Esophagus squamous epithelium (tissue), 5 donors: Measurements from ENCODE around the gene WNT7B. TPM values are rescaled to one million over a fixed set of nuclear protein-coding genes. Genes with fewer than 3 reads are reported as not detected.
A peak's percentile ranks its signal among the peaks of the same experiment; 100 is the strongest.

ENCODE experiments used
- DNase-seq: peaks from one replicate; lab custom pipeline; 2025; lab: John Stamatoyannopoulos, UW
- H3K27ac ChIP-seq, 4 donors: fragments of 200-600 bp; sonication (generic); one replicate each; pipeline ENCODE4 v1.5.1; 2016 to 2019; ENCODE audit warnings: mild to moderate bottlenecking in 1 of 4
- H3K27me3 ChIP-seq, 4 donors: fragments of 200-600 bp; sonication (generic); 1 replicate in 3 of 4; 2 replicates in 1 of 4; pipeline versions ENCODE4 v1.5.1 to v1.6.0; 2017 to 2021; ENCODE audit warnings: antibody characterized with exemption in 1 of 4
- H3K36me3 ChIP-seq, 3 donors: fragments of 200-600 bp; sonication (generic); one replicate each; pipeline ENCODE4 v1.5.1; 2016 to 2019
- H3K4me1 ChIP-seq, 3 donors: fragments of 200-600 bp; sonication (generic); one replicate each; pipeline ENCODE4 v1.5.1; 2017 to 2019
- H3K4me3 ChIP-seq, 4 donors: fragments of 200-600 bp; sonication (generic); 1 replicate in 3 of 4; 2 replicates in 1 of 4; pipeline ENCODE4 v1.5.1; 2016 to 2019; ENCODE audit warnings: mild to moderate bottlenecking in 2 of 4, moderate library complexity in 1 of 4
- H3K9me3 ChIP-seq, 3 donors: fragments of 200-600 bp; sonication (generic); one replicate each; pipeline ENCODE4 v1.5.1; 2016 to 2019
- POLR2A ChIP-seq, 4 donors: fragments of 450-650 bp; IDR thresholded peaks; one replicate each; pipeline ENCODE4 v1.6.1; 2017; ENCODE audit warnings: antibody characterized with exemption in 4 of 4, mild to moderate bottlenecking in 4 of 4, moderate library complexity in 3 of 4
- WGBS, 2 donors: methylation state at CpG; one replicate each; pipeline ENCODE4 v1.1.5; 2018; 5-methylcytosine and 5-hydroxymethylcytosine counted together
- intact Hi-C: fragments of 100-400 bp; cut with DNase I; formaldehyde crosslinking; loops from one replicate; pipeline ENCODE4 v1.15.0; 2022
- total RNA-seq, 4 donors: library from RNA; depleted of rRNA; stranded (reverse); fragments of >200 nt; gene quantifications; one replicate each; pipeline ENCODE4 v1.1.0, GENCODE V29; 2016
- TF ChIP-seq, protein P1 (sequence below), 6 experiments: fragments of 450-650 bp in 4 of 6; fragments of 200-600 bp in 2 of 6; sonication (generic) in 2 of 6; IDR thresholded peaks; one replicate each; pipeline ENCODE4 v1.5.1; 2016 to 2019; ENCODE audit warnings: antibody characterized with exemption in 6 of 6, mild to moderate bottlenecking in 4 of 6, moderate library complexity in 4 of 6
- donor health status: DM: yes; HTN: yes; CAD: no.

The WNT7B gene
- total RNA-seq, 4 donors from 2014 or later, result 10.6 to 27.0 (median 16.1) TPM

DNA sequence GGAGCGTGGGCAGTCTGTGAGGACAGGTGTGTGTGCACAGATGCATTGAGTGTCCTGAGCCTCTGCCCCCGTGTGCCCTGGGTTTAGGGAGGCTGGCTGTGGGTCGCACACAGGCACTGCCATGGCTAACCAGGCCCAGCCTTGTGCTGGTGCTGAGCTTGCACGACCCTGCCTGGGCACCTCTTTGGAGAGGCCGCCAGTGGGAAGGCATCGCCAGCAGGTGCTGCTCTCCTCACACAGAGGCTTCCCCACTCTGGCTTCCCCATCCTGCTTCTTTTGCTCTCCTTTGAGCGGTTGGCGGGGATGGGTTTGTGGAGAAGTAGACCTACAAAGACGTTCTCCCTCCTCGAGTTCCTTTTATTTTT, 4.1 kb downstream of the WNT7B start:
- no peak for DNase-seq
- Histone ChIP-seq H3K4me1 (peaks cover 36 to 87% (median 63%) of the 10 kb centered on the region in 3 donors), H3K4me3 (no peak overlapping the region), H3K27me3 (peaks cover 0 to 100% (median 20%) of the 10 kb centered on the region in 4 donors), H3K9me3 (no peaks in the 10 kb centered on the region), H3K36me3 (no peaks in the 10 kb centered on the region), H3K27ac (no peak overlapping the region)
- 52 to 70% methylated on average over 4 to 5 of the region's 10 CpGs for WGBS, 2 donors
- no peak for TF ChIP-seq POLR2A (IDR thresholded peaks at IDR 0.05)
- TF ChIP-seq, protein P1, sequence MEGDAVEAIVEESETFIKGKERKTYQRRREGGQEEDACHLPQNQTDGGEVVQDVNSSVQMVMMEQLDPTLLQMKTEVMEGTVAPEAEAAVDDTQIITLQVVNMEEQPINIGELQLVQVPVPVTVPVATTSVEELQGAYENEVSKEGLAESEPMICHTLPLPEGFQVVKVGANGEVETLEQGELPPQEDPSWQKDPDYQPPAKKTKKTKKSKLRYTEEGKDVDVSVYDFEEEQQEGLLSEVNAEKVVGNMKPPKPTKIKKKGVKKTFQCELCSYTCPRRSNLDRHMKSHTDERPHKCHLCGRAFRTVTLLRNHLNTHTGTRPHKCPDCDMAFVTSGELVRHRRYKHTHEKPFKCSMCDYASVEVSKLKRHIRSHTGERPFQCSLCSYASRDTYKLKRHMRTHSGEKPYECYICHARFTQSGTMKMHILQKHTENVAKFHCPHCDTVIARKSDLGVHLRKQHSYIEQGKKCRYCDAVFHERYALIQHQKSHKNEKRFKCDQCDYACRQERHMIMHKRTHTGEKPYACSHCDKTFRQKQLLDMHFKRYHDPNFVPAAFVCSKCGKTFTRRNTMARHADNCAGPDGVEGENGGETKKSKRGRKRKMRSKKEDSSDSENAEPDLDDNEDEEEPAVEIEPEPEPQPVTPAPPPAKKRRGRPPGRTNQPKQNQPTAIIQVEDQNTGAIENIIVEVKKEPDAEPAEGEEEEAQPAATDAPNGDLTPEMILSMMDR (IDR thresholded peaks at IDR 0.05), result no peak
- intact Hi-C loops, result no loop called here

GRCh38 chr22:45972091-45972888, 4.7 kb downstream of the WNT7B start:
- intact Hi-C loops, result no loop called here
- Histone ChIP-seq H3K36me3 (no peaks in the 10 kb centered on the region), H3K27me3 (peaks cover 0 to 100% (median 17%) of the 10 kb centered on the region in 4 donors), H3K9me3 (no peaks in the 10 kb centered on the region), H3K4me1 (peaks cover 32 to 81% (median 57%) of the 10 kb centered on the region in 3 donors), H3K4me3 (peak overlapping the region; percentile 11 to 60 (median 25)), H3K27ac (no peak overlapping the region)
- no peak for DNase-seq
- TF ChIP-seq, protein P1 (IDR thresholded peaks at IDR 0.05), result peak in 1 of 6 experiments; percentile 25
- TF ChIP-seq POLR2A (IDR thresholded peaks at IDR 0.05), result no peak
- WGBS, 2 donors, result 0 to 35% methylated on average over 1 to 4 of the region's 83 CpGs

- no peak for TF ChIP-seq POLR2A (IDR thresholded peaks at IDR 0.05)
- TF ChIP-seq, protein P1 (IDR thresholded peaks at IDR 0.05), result no peak
- DNase-seq, result no peak
- Histone ChIP-seq H3K4me1 (peaks cover 28 to 73% (median 49%) of the 10 kb centered on the region in 3 donors), H3K36me3 (no peaks in the 10 kb centered on the region), H3K9me3 (no peaks in the 10 kb centered on the region), H3K27me3 (peaks cover 0 to 100% (median 16%) of the 10 kb centered on the region in 4 donors), H3K4me3 (peak overlapping the region in 3 of 4 donors; percentile 15 to 60 (median 35)), H3K27ac (no peak overlapping the region)
- WGBS, 2 donors, result 37% methylated on average over 6 of the region's 66 CpGs; no CpG with 5 or more reads in 1 of the 2 donors
- intact Hi-C loops, result no loop called here
Measured at GRCh38 chr22:45971408-45972028, 5.4 kb downstream of the WNT7B start.

DNA sequence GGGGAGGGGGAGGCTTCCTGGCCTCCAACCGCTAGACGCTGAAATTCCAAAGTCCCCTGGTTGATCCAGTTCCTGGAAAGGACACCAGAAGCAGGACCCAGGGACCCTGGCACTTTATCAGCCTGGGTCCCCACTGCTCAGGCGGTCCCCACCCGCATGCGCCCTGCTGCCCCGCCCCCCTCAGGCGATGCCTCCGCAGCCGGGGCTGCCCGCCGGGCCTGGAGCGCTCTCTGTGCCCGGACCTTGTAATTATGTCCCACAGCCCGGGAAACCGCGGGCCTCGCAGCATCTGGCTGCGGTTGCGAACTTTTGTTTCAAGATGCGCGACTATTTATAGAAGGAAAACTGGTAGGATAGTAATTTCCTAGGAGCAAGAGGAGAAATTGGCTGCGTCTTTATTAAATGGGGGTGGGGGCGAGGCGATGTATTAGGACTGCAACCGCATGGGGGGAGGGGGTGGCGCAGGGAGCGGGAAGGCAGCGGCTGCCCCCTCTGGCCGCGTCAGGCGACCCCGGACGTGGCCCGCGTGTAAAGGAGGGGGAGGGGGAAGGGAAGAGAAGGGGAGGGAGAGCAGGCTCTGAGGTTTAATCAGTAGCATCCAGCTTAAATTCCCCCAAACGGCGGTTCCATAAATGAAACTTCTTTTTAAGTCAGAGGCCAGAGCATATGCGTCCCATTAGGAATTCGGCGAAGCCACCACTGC, 6.1 kb downstream of the WNT7B start:
- no peak for DNase-seq
- Histone ChIP-seq H3K27ac (no peak overlapping the region), H3K4me1 (peaks cover 26 to 69% (median 44%) of the 10 kb centered on the region in 3 donors), H3K4me3 (peak overlapping the region in 2 of 4 donors; percentile 35 to 60), H3K36me3 (no peaks in the 10 kb centered on the region), H3K27me3 (peaks cover 0 to 100% (median 16%) of the 10 kb centered on the region in 4 donors), H3K9me3 (no peaks in the 10 kb centered on the region)
- intact Hi-C loops, result no loop called here
- TF ChIP-seq, protein P1 (IDR thresholded peaks at IDR 0.05), result no peak
- no peak for TF ChIP-seq POLR2A (IDR thresholded peaks at IDR 0.05)
- 16 to 36% methylated on average over 14 to 16 of the region's 40 CpGs for whole genome bisulfite sequencing, 2 donors
